PC-3 (cell line): ENCODE data around the gene NEURL3. TPM values are rescaled to one million over a fixed set of nuclear protein-coding genes. Genes with fewer than 3 reads are reported as not detected.
A peak's percentile ranks its signal among the peaks of the same experiment; 100 is the strongest.

Experiments used
- ATAC-seq: fragments of 200-7000 bp; cut with Tn5 transposase; 2 replicates; pipeline ENCODE4 v1.9.1; 2020; ENCODE audit warnings: mild to moderate bottlenecking, moderate library complexity
- BruUV-seq: library from RNA; stranded (reverse); fragments of 400-500 nt; replicated peaks from 2 replicates; lab custom pipeline; 2021; lab: Mats Ljungman, UMichigan
- CTCF ChIA-PET: fragments of 300-600 bp; sonication (Branson Sonifier 250); formaldehyde crosslinking; loops from one replicate; lab custom pipeline; 2022; ENCODE audit warnings: antibody characterized with exemption; lab: Charles Lee
- POLR2A ChIA-PET: fragments of 300-600 bp; sonication (Branson Sonifier 250); formaldehyde crosslinking; loops from one replicate; lab custom pipeline; 2022; ENCODE audit warnings: antibody characterized with exemption; ENCODE audit not compliant: unreplicated experiment; lab: Charles Lee
- DNase-seq: peaks from one replicate; pipeline ENCODE4 v3.0.0-alpha.2; 2015
- H2AFZ ChIP-seq: fragments of 300-600 bp; sonication (generic); 2 replicates; pipeline ENCODE4 v1.6.0; 2016; ENCODE audit warnings: antibody characterized with exemption, low read length
- H3F3A ChIP-seq: fragments of 300-600 bp; sonication (generic); one replicate; pipeline ENCODE4 v1.6.0; 2017; ENCODE audit warnings: antibody characterized with exemption, low read length, control low read depth, mild to moderate bottlenecking; ENCODE audit not compliant: unreplicated experiment
- H3K27ac ChIP-seq: fragments of 300-600 bp; sonication (generic); 2 replicates; pipeline ENCODE4 v1.5.1; 2016; ENCODE audit warnings: mild to moderate bottlenecking, low read length
- H3K27me3 ChIP-seq: fragments of 300-600 bp; sonication (generic); 2 replicates; pipeline ENCODE4 v1.6.1; 2016; ENCODE audit warnings: low read length, mixed read lengths
- H3K36me3 ChIP-seq: fragments of 300-600 bp; sonication (generic); 2 replicates; pipeline ENCODE4 v1.6.1; 2016; ENCODE audit warnings: low read depth, mixed run types, low read length, mixed read lengths
- H3K4me1 ChIP-seq: fragments of 300-600 bp; sonication (generic); 2 replicates; pipeline ENCODE4 v1.5.1; 2016; ENCODE audit warnings: low read length; ENCODE audit not compliant: insufficient read depth
- H3K4me2 ChIP-seq: fragments of 300-600 bp; sonication (generic); 2 replicates; pipeline ENCODE4 v1.6.0; 2016; ENCODE audit warnings: low read length
- H3K4me3 ChIP-seq: fragments of 300-600 bp; sonication (generic); 2 replicates; pipeline ENCODE4 v1.5.1; 2016; ENCODE audit warnings: mild to moderate bottlenecking, low read length, mixed read lengths
- H3K79me2 ChIP-seq: fragments of 300-600 bp; sonication (generic); 2 replicates; pipeline ENCODE4 v1.6.1; 2017; ENCODE audit warnings: low read length, mixed read lengths
- H3K9ac ChIP-seq: fragments of 300-600 bp; sonication (generic); 2 replicates; pipeline ENCODE4 v1.6.0; 2016; ENCODE audit warnings: mild to moderate bottlenecking, low read length
- H3K9me2 ChIP-seq: fragments of 300-600 bp; sonication (generic); replicated peaks from 2 replicates; pipeline ENCODE4 v1.6.1; 2016; ENCODE audit warnings: mixed run types, low read length, mixed read lengths
- H3K9me3 ChIP-seq: fragments of 300-600 bp; sonication (generic); 2 replicates; pipeline ENCODE4 v1.6.1; 2016; ENCODE audit warnings: low read length, mixed read lengths
- H4K20me1 ChIP-seq: fragments of 300-600 bp; sonication (generic); 2 replicates; pipeline ENCODE4 v1.6.1; 2016; ENCODE audit warnings: low read length, mixed read lengths
- EZH2 ChIP-seq: fragments of 300-600 bp; sonication (generic); IDR thresholded peaks from one replicate; pipeline ENCODE4 v1.6.1; 2017; ENCODE audit warnings: antibody characterized with exemption, mild to moderate bottlenecking, low read length; ENCODE audit not compliant: unreplicated experiment
- EZH2phosphoT487 ChIP-seq: fragments of 300-600 bp; sonication (generic); IDR thresholded peaks from 2 replicates; pipeline ENCODE4 v1.6.1; 2018; ENCODE audit warnings: mild to moderate bottlenecking, antibody characterized with exemption, low read length, borderline replicate concordance
- intact Hi-C: fragments of 100-400 bp; cut with micrococcal nuclease; formaldehyde crosslinking; loops from 2 replicates; pipeline ENCODE4 v1.9.0; 2023
- total RNA-seq: library from RNA; depleted of rRNA; stranded (reverse); fragments of >200 nt; gene quantifications from 2 replicates; pipeline ENCODE4 v1.2.3, GENCODE V29; 2014
- TF ChIP-seq, protein P1 (sequence below): fragments of 300-600 bp; sonication (generic); conservative IDR thresholded peaks from 2 replicates; pipeline ENCODE4 v1.5.1; 2017; ENCODE audit warnings: antibody characterized with exemption, low read depth, mild to moderate bottlenecking, low read length

NEURL3 gene
- total RNA-seq, 1 experiment from 2014 or later: 0.18 TPM

GRCh38 chr2:96493072-96493471, 12.1 kb downstream of the NEURL3 start:
- Histone ChIP-seq H3K9me3 (no peaks in the 10 kb centered on the region), H3F3A (no peaks in the 10 kb centered on the region), H3K27me3 (no peaks in the 10 kb centered on the region), H3K9ac (no peak overlapping the region), H4K20me1 (no peaks in the 10 kb centered on the region), H3K4me2 (no peak overlapping the region), H3K36me3 (no peaks in the 10 kb centered on the region), H3K9me2 (no peaks in the 10 kb centered on the region), H2AFZ (no peak overlapping the region), H3K4me1 (peaks cover 6% of the 10 kb centered on the region; the same call in 1 of the 2 replicates), H3K27ac (no peak overlapping the region), H3K4me3 (no peak overlapping the region), H3K79me2 (no peaks in the 10 kb centered on the region)
- intact Hi-C loops: no loop called here
- ATAC-seq (peak; percentile 40; the same call in 1 of the 2 replicates), DNase-seq (peak; percentile 70)
- CTCF ChIA-PET: no interaction called here
- POLR2A ChIA-PET: no interaction called here
- TF ChIP-seq, protein P1, sequence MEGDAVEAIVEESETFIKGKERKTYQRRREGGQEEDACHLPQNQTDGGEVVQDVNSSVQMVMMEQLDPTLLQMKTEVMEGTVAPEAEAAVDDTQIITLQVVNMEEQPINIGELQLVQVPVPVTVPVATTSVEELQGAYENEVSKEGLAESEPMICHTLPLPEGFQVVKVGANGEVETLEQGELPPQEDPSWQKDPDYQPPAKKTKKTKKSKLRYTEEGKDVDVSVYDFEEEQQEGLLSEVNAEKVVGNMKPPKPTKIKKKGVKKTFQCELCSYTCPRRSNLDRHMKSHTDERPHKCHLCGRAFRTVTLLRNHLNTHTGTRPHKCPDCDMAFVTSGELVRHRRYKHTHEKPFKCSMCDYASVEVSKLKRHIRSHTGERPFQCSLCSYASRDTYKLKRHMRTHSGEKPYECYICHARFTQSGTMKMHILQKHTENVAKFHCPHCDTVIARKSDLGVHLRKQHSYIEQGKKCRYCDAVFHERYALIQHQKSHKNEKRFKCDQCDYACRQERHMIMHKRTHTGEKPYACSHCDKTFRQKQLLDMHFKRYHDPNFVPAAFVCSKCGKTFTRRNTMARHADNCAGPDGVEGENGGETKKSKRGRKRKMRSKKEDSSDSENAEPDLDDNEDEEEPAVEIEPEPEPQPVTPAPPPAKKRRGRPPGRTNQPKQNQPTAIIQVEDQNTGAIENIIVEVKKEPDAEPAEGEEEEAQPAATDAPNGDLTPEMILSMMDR: no peak
- no peak for TF ChIP-seq EZH2phosphoT487
- TF ChIP-seq EZH2: no peak
- BruUV-seq: no TSS peak

DNA sequence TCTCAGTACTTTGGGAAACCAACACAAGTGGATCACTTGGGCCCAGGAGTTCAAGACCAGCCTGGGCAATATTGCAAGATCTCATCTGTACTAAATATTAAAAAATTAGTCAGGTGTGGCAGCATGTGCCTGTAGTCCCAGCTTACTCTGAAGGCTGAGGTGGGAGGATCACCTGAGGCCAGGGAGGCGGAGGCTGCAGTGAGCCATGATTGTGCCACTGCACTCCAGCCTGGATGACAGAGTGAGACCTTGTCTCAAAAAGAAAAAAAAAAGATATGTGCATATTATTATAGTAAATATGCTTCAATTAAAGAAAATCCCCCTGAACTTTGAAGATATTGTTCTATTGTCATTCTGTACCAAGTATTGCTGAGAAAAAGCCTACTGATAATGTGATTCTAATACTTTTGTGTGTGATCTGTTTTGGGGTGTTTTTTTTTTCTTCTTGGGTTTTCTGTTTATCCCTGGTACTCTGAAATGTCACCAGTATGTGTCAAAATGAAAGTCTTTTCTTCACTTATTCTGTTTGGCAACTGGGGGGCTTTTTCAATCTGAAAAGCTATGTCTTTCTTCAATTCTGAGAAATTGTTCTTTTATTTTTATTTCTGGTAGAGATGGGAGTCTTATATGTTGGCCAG, 13.2 kb downstream of the NEURL3 start:
- Histone ChIP-seq H3K9me2 (no peaks in the 10 kb centered on the region), H3K4me2 (no peak overlapping the region), H3K79me2 (no peaks in the 10 kb centered on the region), H3K36me3 (no peaks in the 10 kb centered on the region), H4K20me1 (no peaks in the 10 kb centered on the region), H3F3A (no peaks in the 10 kb centered on the region), H3K27ac (no peak overlapping the region), H3K9me3 (no peaks in the 10 kb centered on the region), H3K4me3 (no peak overlapping the region), H3K27me3 (no peaks in the 10 kb centered on the region), H3K9ac (no peak overlapping the region), H3K4me1 (peaks cover 6% of the 10 kb centered on the region; the same call in 1 of the 2 replicates), H2AFZ (no peak overlapping the region)
- ATAC-seq (no peak), DNase-seq (no peak)
- intact Hi-C loops: no loop called here
- POLR2A ChIA-PET: no interaction called here
- CTCF ChIA-PET: no interaction called here
- BruUV-seq: no TSS peak
- TF ChIP-seq, protein P1: no peak
- TF ChIP-seq EZH2phosphoT487: no peak
- no peak for TF ChIP-seq EZH2

- Histone ChIP-seq H3K9me3 (no peaks in the 10 kb centered on the region), H3K4me2 (no peak overlapping the region), H2AFZ (no peak overlapping the region), H3F3A (no peaks in the 10 kb centered on the region), H3K36me3 (no peaks in the 10 kb centered on the region), H3K9ac (no peak overlapping the region), H3K27me3 (no peaks in the 10 kb centered on the region), H3K9me2 (no peaks in the 10 kb centered on the region), H3K4me1 (peaks cover 6% of the 10 kb centered on the region; the same call in 1 of the 2 replicates), H4K20me1 (no peaks in the 10 kb centered on the region), H3K27ac (no peak overlapping the region), H3K79me2 (no peaks in the 10 kb centered on the region), H3K4me3 (no peak overlapping the region)
- BruUV-seq: no TSS peak
- no peak for TF ChIP-seq EZH2phosphoT487
- TF ChIP-seq EZH2: no peak
- TF ChIP-seq, protein P1: no peak
- CTCF ChIA-PET: no interaction called here
- intact Hi-C loops: loop anchor here (1.0 kb wide), 1 partner anchor 9 kb away; no protein-coding TSS in a partner anchor
- POLR2A ChIA-PET: no interaction called here
- DNase-seq: no peak
- ATAC-seq: no peak
These were observed 15.5 kb downstream of the NEURL3 start for GRCh38 chr2:96489663-96490062.
